Hematopoietic multipotent progenitor cell treated with erythropoietin and hydrocortisone succinate and interleukin-3 and kit ligand, for 17 days (in vitro differentiated cells): ENCODE measurements around the gene KRTAP10-1.
A peak's percentile ranks its signal among the peaks of the same experiment; 100 is the strongest.

Experiments
- DNase-seq: peaks from one replicate; pipeline ENCODE4 v3.0.0-alpha.2; 2015; ENCODE audit warnings: low spot score

KRTAP10-1 gene

GRCh38 chr21:44527983-44528633 lies 11.9 kb downstream of the KRTAP10-1 start:
- DNase-seq, result no peak

GRCh38 chr21:44527156-44527982 lies 12.6 kb downstream of the KRTAP10-1 start:
- DNase-seq, result no peak

GRCh38 chr21:44526096-44526997 lies 13.6 kb downstream of the KRTAP10-1 start:
- no peak for DNase-seq

GRCh38 chr21:44525391-44526095 lies 14.5 kb downstream of the KRTAP10-1 start:
- no peak for DNase-seq

- no peak for DNase-seq
These were observed 15.3 kb downstream of the KRTAP10-1 start for GRCh38 chr21:44524414-44525371.

- DNase-seq, result no peak
These were observed 16.2 kb downstream of the KRTAP10-1 start for GRCh38 chr21:44523567-44524413.

GRCh38 chr21:44522753-44523204 lies 17.2 kb downstream of the KRTAP10-1 start:
- DNase-seq, result no peak

GRCh38 chr21:44521928-44522752 lies 17.9 kb downstream of the KRTAP10-1 start:
- DNase-seq, result no peak

- no peak for DNase-seq
These were observed 18.6 kb downstream of the KRTAP10-1 start for GRCh38 chr21:44521301-44521927.

GRCh38 chr21:44520326-44521300 lies 19.4 kb downstream of the KRTAP10-1 start:
- DNase-seq, result no peak

- no peak for DNase-seq
These were observed 20.4 kb downstream of the KRTAP10-1 start for GRCh38 chr21:44519346-44520325.

- DNase-seq, result no peak
These were observed 21.3 kb downstream of the KRTAP10-1 start for GRCh38 chr21:44518686-44519085.

- DNase-seq, result peak; percentile 51
These were observed 22.7 kb downstream of the KRTAP10-1 start for GRCh38 chr21:44517175-44517899.

GRCh38 chr21:44516828-44517174 lies 23.2 kb downstream of the KRTAP10-1 start:
- DNase-seq, result no peak

GRCh38 chr21:44516342-44516741 lies 23.7 kb downstream of the KRTAP10-1 start:
- DNase-seq, result no peak
